Measurements from ENCODE around the gene CD27.
A peak's percentile ranks its signal among the peaks of the same experiment; 100 is the strongest.
"Not testable (repeated sequence)": the region's sequence is repeated elsewhere in the genome, so short reads cannot be mapped to it uniquely, and the experiment has no call there.

CD27 gene

DNA sequence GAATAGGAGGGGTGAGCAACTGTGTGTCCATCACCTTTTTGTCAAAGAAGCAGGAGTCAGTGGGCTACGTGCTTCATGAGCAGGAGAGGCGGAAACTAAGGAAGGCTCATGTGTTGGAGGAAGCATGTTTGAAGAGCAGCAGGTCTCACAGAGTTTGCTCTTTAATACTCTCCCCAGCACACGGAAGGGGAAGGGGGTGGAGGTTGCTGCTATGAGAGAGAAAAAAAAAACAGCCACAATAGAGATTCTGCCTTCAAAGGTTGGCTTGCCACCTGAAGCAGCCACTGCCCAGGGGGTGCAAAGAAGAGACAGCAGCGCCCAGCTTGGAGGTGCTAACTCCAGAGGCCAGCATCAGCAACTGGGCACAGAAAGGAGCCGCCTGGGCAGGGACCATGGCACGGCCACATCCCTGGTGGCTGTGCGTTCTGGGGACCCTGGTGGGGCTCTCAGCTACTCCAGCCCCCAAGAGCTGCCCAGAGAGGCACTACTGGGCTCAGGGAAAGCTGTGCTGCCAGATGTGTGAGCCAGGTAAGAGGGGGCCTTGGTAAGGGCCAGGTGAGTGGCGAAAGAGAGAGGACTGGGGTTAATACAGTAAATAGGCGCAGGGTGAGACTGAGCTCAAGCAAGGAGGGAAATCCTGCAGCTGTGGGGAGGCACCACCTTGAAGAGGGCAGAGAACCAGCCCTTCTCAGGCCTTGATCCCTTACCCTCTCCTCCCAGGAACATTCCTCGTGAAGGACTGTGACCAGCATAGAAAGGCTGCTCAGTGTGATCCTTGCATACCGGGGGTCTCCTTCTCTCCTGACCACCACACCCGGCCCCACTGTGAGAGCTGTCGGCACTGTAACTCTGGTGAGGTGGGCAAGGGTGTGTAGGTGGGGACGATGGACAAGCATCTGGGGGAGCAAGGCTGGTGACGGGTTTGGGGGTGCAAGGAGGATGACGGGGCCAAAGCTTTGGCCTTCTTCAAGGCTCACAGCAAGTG is at the start of gene CD27:
Gene CD27, plus strand, starts transcription at position 252 of the 985 bp plus-strand sequence. Its CDS starts 141 bp downstream, at position 393.
- no peak for DNase-seq

DNA sequence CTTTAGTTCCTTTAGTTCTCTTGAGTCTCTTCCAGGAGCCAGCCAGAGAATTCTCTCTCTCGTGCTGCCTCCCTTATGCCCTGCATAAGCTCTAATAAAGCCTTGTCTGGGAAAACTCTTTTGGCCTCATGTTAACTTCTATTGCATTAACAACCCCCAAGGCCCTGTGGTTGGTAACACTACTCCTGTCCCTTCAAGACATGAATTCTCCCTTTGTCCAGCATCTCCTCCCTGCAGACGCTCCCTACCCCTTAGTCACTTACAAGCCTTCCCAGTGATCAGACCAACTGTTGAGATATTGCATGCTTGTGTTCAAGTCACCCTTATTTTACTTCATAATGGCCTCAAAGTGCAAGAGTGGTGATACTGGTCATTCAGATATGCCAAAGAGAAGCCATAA is 48.7 kb upstream of the CD27 start:
- no peak for DNase-seq

DNA sequence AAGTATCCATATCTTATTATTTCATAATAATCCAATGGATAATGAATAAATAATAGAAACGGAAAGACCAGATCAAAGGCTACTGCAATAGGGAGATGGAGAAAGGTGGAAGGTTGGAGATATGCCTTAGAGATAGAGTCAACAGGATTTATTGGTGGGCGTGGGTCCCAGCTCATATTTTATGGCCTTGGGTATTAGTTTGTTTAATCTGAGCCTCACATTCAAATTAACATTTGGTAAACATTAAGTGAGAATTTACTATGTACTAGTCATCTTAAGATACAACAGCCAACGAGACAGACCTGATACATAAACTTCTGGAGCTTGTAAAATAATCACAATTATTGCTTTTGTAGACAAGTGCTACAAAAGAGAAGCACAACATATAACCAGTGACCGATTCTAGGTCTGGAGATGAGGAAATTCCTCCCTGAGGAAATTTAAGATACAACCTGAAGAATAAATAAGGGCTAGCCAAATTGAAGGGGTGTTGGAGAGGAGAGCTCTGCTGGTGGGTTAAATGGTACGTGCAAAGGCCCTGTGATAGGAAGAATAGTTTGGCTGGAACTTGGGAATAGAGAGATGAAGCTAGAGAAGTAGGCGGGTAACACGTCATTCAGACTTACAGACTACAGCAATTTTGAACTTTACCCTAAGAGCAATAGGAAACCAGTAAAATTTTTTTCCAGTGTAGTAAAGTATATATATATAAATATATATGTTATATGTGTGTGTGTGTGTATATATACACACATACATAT is 44.7 kb upstream of the CD27 start:
- DNase-seq = no peak

DNA sequence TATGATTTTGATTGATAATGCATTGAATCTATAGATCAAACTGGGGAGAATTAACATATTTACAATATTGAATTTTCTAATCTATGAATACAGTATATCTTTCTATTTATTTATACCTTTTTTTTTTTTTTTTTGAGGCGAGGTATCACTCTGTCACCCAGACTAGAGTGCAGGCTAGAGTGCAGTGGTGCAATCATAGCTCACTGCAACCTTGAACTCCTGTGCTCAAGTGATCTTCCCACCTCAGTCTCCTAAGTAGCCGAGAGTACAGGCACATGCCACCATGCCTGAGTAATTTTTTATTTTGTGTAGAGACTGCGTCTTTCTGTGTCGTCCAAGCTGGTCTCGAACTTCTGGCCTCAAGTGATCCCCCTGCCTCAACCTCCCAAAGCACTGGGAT is 40.4 kb upstream of the CD27 start:
- no peak for DNase-seq

DNA sequence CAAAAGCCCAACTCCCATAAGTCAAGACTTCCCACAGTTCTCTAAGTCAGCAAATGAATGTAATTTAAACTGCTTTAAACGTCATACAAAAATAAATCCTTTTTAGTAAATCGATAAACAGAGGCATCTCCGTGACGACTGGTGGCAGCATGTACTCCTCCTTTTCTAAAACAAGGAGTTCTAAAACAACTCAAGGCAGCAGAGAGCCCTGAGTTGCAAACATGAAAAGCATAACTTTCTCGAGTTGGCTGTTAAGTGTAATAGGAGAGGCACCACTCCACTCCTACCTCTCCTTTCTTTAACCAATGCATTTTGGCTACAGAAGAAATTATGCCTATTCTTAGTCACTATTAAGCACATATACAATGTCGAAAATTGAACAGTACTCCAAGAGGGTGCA is 38.8 kb upstream of the CD27 start:
- no peak for DNase-seq

DNA sequence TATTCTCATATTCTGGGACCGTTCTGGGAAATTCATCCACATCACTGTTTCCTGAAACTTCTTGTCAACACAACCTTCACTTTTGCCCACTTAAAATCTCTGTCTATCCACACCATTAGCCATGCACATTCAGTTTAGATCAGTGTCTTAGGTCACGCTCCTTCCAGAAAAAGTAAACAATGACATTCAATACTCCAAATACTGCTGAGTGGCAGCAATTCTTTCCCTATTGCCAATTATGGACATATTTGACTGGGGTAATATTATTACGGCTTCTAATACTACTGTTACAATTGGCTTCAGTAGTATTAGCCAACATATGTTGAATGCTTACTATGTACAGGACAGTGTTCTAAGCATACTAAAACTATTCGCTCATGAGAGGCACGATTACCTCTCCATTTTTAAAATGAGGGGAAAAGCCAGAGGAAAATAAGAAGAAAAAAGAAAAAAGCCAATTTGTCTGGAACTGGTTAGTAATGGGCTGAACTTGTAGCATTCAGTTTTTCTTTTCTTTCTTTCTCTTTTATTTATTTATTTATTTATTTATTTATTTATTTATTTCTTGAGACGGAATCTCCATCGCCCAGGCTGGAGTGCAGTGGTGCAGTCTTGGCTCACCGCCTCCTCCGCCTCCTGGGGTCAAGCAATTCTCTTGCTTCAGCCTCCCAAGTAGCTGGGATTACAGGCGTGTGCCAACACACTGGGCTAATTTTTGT is 37.4 kb upstream of the CD27 start:
- DNase-seq = no peak

DNA sequence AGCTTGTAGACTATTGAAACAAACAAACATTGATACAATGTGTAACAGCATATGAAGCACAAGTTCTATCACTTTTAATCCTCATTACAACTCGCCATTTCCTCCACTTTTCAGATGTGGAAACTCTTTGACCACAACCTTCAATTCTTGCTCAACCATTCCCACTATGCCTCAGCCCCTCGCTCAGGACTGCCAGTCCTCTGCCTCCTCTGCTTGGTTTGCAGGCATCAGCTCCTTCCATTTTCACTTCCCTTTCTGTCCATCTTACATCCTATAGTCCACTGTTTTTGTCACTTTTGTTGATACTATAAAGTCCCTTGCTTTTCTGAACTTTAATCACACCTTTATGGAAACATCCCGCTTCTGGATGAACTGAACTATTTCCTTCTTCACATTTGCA is 28.2 kb upstream of the CD27 start:
- DNase-seq = peak; percentile 2 to 10

DNA sequence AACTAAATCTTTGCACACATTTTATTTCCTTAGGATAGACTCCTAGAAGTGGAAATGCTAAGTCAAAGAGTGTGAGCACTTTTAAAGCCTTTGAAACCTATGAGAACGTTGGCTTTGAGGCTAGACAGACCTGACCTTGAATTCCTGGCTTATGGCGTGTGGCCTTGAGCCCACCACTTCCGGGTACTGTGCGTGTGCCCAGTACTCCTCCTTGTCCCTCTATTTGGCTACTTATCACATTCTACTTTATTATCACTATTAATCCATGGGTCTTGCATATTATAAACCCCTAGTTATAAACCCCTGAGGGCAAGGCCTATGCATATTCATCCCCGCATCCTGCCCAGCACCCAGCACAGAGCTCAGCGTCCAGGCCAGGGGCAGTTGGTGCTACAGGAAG is 26.0 kb upstream of the CD27 start:
- no peak for DNase-seq

DNA sequence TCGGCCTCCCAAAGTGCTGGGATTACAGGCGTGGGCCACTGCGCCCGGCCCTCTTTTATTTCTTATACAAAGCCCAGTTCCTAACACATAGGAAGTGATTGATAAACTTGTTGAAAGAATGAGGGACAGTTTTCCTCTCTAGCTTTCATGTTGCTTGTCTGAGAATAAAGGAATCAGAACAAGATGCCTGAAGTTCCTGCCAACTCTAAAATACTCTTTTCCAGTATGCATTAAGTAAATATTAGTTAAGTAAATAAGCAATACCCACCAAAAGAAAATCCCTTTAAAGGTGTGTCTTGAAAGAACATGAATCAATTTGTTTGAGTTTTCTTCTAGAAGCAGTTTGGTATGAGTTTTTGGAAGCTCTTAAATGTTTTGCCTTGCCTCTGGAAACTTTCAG is 24.4 kb upstream of the CD27 start:
- DNase-seq = no peak

DNA sequence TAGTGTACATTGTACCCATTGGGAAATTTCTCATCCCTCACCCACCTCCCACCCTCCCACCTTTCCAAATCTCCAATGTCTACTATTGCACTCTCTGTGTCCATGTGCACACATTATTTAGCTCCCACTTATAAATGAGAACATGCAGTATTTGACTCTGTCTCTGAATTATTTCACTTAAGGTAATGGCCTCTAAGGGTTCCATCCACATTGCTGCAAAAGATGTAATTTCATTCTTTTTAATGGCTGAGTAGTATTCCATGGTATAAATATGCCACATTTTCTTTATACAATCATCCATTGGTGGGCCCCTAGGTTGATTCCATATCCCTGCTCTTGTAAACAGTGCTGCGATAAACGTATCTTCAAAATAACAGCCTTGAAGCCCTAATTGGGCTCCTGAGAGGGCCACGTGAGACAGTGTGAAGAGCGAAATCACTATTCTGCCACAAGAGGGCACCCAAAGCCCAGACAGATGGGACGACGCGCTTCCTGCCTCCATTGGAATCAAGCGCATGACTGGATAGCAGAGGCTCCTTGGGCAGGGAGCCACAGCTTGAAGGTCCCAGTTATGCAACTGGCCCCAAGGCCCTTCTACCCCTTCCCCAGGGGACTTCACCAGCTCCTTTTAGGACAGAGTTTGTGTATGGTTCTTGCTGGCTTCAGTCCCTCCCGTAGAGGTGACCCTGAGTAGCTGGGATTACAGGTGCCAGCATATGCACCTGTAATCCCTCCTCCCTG is 21.3 kb upstream of the CD27 start:
- DNase-seq = peak; percentile 69 to 84

DNA sequence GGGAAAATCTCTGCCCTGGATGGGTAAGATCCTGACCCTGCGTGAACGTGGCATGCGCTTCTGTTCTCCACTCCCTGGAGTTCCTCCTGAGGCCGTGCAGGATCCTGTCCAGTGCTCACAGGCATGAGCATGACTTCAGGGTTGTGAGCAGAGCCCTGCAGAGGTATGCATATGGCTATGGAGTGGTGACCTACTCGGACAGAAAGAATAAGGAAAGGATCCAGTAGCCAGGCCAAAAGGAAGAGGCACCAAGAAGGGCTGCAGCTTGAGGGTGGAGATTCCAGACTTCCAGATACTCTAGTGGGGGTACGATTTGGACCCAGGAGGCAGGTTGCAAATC is 20.8 kb upstream of the CD27 start:
- DNase-seq = no peak

DNA sequence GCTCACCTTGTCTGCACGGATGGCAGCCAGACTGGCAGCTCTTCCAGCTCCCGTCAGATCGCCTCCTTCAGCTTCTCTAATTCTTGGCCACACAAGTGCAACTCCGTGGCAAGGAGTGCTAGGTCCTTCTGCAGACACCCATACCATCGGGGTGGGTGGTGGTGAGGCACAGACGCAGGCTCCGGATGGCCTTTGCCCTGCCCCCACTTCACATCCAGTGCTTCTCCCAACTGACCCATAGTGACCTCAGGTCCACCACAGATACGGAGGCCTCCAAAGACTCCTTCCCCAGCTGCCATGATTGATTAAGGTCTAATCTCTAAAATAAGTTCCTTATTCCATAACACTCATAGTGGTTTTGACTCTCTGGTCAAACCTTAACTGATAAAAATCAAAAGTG is 19.9 kb upstream of the CD27 start:
- DNase-seq = no peak

DNA sequence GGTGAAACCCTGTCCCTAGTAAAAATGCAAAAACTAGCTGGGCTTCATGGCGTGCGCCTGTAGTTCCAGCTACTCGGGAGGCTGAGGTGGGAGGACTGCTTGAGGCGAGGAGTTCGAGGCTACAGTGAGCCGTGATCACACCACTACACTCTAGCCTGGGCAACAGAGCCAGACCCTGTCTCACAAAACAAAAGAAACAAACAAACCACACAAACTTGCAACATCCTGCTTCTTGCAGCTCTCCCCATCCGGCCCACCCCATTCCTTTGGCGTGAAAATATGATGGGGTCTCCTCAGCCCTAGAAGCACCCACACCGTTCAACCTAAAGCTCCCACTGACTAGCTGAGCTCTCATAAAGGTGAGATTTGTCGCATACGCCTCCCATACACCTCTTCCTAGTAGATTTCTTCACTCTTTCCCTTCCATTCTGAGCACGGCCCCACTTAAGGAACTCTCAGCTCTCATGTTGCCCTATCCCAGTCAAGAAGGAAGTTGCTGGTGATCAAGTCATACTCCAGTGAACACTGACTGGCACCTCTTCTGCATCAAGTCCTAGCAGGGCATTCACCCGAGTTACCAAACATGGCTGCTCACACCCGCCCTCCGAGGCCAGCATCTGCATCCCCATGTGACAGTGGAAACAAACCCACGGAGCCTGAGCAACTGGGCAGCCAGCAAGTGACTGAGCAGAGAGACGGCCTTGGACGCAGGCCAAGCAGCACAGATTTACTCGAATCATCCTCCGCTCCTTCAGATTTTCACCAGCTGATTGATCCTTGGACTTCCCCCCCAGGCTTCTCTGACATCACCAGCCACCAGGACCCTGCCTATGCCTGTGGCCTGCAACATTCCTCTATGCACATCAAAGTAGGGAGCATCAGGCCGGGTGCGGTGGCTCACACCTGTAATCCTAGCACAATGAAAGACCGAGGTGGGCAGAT is 18.9 kb upstream of the CD27 start:
- DNase-seq = peak in 1 of 2 donors; percentile 3

DNA sequence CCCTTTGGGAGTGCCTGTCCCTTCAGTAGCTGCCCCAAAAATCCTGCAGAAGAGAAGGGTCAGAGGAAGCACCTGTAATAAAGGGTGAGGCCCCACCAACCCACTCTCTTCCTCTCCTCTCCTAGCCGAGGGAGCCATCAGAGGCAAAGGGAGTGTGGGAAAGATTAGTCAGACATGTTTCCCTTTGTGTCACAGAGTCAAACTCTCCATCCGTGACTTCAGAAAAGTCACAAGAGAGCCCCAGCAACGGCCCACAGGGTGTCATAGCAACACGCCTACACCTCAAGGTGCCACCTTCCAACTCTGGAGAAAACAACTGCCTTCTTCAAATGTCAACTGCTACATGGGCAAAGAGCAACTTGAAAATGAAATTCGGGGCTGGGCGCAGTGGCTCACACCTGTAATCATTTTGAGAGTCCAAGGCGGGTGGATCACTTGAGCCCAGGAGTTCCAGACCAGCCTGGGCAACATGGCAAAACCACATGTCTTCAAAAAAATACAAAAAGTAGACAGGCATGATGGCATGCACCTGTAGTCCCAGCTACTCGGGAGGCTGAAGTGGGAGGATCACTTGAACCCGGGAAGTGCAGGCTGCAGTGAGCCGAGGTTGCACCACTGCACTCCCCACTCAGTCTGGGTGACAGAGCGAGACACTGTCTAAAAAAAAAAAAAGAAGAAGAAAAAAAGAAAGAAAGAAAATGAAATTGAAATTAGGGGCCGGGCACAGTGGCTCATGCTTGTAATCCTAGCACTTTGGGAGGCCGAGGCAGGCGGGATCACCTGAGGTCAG is 17.7 kb upstream of the CD27 start:
- no peak for DNase-seq

DNA sequence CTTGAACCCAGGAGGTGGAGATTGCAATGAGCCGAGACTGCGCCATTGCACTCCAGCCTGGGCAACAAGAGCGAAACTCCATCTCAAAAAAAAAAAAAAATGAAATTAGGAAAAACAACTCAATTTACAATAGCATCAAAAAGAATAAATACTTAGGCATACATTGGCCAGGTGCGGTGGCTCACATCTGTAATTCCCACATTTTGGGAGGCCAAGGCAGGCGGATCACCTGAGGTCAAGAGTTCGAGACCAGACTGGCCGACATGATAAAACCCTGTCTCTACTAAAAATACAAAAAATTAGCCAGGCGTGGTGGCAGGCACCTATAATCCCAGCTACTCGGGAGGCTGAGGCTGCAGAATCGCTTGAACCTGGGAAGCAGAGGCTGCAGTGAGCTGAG is 17.0 kb upstream of the CD27 start:
- DNase-seq = not testable (repeated sequence)

DNA sequence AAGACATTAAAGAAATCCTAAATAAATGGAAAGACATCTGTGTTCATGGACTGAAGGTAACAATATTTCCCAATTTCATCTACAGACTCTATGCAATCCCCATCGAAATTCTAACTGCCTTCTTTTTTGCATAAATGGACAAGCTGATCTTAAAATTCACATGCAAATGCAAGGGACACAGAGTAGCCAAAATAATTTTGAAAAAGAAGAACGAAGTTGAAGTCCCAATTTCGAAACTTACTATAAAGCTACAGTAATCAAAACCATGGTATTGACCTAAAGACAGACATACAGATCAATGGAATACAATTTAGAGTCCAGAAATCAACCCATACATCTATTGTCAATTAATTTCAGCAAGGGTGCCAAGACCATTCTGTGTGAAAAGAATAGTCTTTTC is 16.4 kb upstream of the CD27 start:
- DNase-seq = no peak

DNA sequence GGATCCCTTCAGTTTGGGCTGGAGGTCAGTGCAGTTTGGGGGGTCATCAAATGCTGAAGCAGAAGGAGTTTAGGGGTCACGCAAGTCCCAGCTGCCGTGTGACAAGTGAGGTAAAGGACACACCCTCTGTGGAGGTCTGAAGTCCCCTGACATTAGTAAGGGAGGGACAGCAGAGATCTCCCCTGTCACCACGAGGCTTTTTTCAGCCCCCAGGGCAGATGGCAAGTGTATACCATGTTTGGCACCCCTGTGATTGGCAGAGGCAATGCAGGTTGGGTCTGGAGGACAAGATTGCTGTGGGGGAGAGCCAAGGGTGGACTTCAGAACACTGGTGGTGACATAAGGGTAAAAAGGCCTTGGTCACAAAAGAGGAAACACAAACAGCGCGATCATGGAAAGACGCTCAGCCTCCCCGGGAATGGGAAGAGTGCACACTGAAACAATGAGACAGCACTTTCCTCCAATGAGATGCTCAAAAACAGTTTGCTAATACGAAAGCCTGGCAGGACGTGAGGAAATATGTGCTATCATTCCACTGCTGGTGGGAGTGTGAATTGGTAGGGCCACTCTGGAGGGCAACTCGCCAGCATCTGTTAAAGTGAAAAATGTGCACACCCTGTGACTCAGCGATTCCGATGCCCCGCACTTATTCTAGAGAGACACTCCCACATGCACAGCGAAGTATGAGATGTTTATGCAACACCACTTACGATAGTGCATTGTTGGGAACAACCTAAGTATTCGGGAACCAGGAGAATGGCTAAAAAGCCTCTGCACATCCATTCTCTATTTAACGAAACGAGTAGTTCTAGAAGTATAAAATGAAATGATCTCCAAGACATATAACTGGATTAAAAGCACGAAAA is 14.4 kb upstream of the CD27 start:
- peak; percentile 4 to 40 for DNase-seq

DNA sequence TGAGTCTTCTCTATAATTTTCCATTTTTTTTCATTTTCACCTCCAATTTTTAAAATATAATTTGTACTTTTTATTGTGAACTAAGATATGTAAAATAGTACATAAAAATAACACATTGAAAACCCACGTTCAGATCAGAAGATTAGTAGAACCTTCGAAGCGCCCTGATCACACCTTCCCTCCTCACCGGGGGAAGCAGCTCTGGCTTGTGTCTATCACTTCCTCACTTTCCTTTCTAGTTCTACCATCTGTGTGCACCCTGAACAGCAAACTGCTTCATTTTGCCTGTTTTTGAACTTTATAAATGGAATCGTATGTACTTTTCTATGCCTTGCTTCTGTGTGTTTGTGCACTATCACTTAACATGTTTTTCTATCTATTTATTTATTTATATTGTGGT is 11.8 kb upstream of the CD27 start:
- no peak for DNase-seq
